OCI-LY7 (cell line): ENCODE results near the gene NEURL2.

Experiments used
- EZH2phosphoT487 ChIP-seq: fragments of 200-600 bp; sonication (generic); IDR thresholded peaks from 2 replicates; pipeline ENCODE4 v1.6.1; 2018; ENCODE audit warnings: low read depth, borderline replicate concordance, mild to moderate bottlenecking, mixed run types, antibody characterized with exemption, low read length, moderate library complexity, mixed read lengths
- TF ChIP-seq, protein P1 (sequence below): fragments of 200-600 bp; sonication (generic); conservative IDR thresholded peaks from 2 replicates; pipeline ENCODE4 v1.5.1; 2014; ENCODE audit warnings: mild to moderate bottlenecking, antibody characterized with exemption, low read length, moderate library complexity, mixed read lengths

DNA sequence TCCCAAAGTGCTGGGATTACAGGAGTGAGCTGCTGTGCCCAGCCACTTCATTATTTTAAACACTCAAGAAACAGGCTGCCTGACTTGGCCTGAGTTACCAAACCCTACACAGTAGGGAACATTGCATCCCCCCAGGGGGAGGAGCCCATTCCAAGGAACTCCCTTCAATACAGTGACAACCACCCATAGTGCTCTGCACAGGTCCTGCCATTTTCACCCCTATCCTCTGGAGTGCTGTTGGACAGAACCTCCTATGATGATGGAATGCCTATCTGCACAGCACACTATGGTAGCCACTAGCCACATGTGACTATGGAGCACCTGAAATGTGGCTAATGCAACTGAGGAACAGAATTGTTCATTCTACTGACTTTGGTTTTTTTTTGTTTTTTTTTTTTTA, 45.6 kb downstream of the NEURL2 start:
- TF ChIP-seq, protein P1, sequence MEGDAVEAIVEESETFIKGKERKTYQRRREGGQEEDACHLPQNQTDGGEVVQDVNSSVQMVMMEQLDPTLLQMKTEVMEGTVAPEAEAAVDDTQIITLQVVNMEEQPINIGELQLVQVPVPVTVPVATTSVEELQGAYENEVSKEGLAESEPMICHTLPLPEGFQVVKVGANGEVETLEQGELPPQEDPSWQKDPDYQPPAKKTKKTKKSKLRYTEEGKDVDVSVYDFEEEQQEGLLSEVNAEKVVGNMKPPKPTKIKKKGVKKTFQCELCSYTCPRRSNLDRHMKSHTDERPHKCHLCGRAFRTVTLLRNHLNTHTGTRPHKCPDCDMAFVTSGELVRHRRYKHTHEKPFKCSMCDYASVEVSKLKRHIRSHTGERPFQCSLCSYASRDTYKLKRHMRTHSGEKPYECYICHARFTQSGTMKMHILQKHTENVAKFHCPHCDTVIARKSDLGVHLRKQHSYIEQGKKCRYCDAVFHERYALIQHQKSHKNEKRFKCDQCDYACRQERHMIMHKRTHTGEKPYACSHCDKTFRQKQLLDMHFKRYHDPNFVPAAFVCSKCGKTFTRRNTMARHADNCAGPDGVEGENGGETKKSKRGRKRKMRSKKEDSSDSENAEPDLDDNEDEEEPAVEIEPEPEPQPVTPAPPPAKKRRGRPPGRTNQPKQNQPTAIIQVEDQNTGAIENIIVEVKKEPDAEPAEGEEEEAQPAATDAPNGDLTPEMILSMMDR = no peak
- TF ChIP-seq EZH2phosphoT487 = no peak
